GM15510 (cell line): ENCODE results near the gene SLC43A3.
A peak's percentile ranks its signal among the peaks of the same experiment; 100 is the strongest.

ENCODE experiments used
- POLR2A ChIP-seq: IDR thresholded peaks from 3 replicates; pipeline ENCODE4 v1.6.1; 2011; ENCODE audit warnings: borderline replicate concordance; ENCODE audit not compliant: insufficient read length; ENCODE audit errors: extremely low read depth

Gene SLC43A3

DNA sequence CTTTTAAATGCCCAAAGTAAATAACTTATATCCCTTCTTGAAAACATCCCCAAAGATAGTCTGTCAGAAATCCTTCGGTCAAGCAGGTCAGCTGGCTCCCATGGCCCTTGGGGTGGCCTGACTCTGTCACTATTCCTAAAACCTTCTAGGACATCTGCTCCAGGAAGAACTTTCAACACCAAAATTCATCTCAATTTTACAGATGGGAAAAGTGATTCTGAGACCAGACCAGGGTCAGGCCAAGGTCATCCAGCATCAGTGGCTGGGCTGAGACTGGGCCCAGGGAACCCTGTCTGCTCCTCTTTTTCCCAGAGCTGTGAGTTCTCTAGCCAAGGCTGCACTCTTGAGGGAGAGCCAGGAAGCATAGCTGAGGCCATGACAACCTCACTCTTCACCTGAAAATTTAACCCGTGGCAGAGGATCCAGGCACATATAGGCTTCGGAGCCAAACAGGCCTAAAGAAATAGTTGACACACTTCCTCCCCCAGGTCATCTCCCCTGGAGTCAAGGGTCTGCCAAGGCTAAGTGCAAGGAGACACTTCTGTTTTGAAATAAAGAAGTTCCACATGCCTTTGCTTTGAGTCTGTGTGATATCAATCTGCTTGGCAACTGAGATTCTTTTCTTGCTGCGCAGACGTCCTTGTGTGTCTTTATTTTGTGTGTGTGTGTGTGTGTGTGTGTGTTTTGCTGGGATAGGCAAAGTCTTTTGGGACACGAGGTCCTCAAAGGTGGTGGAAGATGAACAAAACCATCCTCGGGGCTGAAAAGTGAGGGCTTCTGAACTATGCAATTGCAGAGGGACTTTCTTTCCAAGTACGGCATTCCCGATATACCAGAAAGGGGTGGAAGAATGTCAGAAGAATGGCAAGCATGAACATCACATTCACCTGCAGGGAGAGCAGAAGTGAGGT, 19.7 kb downstream of the SLC43A3 start:
- no peak for TF ChIP-seq POLR2A

- TF ChIP-seq POLR2A = no peak
Measured at GRCh38 chr11:57406337-57406904, 20.5 kb downstream of the SLC43A3 start.

- TF ChIP-seq POLR2A = peak; percentile 15
Measured at GRCh38 chr11:57405271-57405860, 21.6 kb downstream of the SLC43A3 start.

GRCh38 chr11:57403802-57404147, 23.1 kb downstream of the SLC43A3 start:
- no peak for TF ChIP-seq POLR2A

- no peak for TF ChIP-seq POLR2A
Measured at GRCh38 chr11:57402188-57403002, 24.5 kb downstream of the SLC43A3 start.

DNA sequence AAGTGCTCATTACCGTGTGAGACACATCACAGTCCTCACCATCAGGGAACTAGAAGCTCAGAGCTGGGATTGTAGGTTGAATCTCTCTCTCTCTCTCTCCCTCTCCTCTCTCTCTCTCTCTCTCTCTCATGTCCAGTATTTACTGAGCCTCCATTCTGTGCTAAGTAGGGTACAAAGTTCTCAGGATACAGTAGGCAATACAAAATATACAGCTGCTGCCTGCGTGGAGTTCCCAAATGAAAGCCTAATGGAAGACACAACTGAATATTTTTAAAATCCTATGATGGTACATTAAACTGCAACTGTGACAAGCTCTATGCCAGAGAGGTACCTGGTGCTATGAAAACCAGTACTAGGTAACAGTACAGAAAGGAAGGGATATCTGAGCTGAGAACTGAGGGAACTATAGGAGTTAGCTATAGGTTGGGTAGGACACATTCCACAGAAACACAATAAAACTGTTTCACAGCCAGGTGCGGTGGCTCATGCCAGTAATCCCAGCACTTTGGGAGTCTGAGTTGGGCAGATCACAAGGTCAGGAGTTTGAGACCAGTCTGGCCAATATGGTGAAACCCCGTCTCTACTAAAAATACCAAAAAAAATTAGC, 26.8 kb downstream of the SLC43A3 start:
- TF ChIP-seq POLR2A = no peak

GRCh38 chr11:57399221-57399620, 27.7 kb downstream of the SLC43A3 start:
- no peak for TF ChIP-seq POLR2A

DNA sequence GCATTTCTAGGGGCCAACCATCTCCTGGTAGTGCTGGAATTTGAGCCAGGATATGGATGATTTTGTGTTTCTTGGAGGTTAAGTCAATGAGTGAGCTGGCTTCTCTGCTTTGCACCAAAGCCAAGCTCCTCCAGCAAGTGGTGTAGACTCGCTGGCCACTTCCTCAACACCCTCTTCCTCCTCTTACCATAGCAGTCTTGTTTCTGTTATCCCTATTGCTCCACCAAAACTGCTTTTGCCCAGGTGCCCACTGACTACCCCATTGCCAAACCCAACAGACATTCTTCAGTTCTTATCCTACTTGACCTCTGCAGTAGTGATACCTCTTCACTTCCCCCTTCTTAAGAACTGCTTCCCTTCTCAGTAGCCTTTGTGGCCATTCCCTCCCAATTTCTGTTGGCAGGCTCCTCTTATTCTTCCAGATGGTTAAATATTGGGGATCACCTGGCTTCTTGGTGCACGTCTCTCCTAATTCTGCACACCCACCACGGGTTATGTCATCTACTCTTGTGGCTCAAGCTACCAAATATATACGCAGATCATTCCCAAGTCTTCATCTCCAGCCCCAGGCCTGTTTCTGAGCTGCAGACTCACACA, 29.4 kb downstream of the SLC43A3 start:
- no peak for TF ChIP-seq POLR2A

DNA sequence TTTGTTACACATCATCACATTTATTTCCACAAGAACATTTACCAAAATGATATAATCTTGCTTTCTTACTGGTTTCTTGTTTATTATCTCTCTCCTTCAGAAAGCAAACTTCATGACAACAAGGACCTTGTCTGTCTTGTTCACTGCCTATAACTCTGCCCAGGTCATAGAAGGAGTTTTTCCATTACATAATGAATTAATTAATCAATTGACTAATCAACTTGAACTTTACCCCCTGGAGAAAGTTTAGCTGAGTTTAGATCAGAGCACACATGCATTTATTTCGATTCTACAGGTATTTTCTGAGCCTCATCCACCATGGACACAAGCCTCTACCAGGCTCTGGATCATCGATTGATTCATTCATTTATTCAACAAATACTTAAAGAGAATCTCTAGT, 30.2 kb downstream of the SLC43A3 start:
- no peak for TF ChIP-seq POLR2A

- no peak for TF ChIP-seq POLR2A
Measured at GRCh38 chr11:57395905-57396623, 30.9 kb downstream of the SLC43A3 start.

DNA sequence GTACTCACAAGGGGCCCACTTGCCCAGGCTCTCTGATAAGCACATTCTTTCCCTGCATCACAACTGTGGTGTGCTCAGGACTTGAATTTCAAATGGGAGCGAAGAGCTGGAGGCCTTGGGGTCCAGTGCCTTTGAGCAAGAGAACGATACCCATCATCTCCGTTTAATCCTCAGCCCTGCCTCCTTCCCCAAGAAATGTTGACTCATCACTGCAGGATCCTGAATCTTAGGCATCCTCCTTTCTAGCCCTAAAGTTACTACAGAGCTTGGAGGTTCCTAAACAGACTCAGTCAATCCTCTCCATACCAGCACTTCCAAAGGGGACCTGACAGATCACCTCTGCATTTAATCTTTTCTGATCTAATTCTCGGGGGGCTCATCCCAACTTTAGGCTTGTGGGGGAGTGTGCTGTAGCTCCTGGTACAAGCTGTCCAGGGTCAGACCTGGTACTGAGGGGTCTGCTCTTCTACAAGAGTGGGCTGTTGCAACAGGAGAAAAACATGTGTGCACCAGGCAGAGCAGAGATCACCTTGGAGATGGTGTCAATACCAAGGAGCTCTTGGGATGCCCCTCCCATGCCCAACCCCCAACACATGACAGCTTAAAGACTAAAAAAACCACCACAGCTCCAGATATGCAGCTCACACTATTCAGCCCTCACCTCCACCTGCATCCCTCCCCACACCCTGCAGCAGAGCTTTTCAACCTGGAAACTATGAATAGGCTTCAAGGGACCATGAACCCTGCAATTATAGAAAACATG, 32.5 kb downstream of the SLC43A3 start:
- no peak for TF ChIP-seq POLR2A

GRCh38 chr11:57392763-57393105, 34.2 kb downstream of the SLC43A3 start:
- no peak for TF ChIP-seq POLR2A
